Mucosa of descending colon (tissue), 3 donors: ENCODE results near the gene ZNF180. TPM values are rescaled to one million over a fixed set of nuclear protein-coding genes. Genes with fewer than 3 reads are reported as not detected.
"Not testable (repeated sequence)": the region's sequence is repeated elsewhere in the genome, so short reads cannot be mapped to it uniquely, and the experiment has no call there.

Experiments used
- ATAC-seq: fragments of 200-7000 bp; cut with Tn5 transposase; one replicate; pipeline ENCODE4 v1.9.1; 2020; ENCODE audit warnings: mild to moderate bottlenecking, moderate library complexity
- DNase-seq, 3 donors: peaks; one replicate each; pipeline ENCODE4 v3.0.0-alpha.2; 2020
- H3K36me3 ChIP-seq: fragments of 200-600 bp; one replicate; pipeline ENCODE4 v1.8.0; 2021; ENCODE audit warnings: low read depth, mild to moderate bottlenecking
- H3K4me1 ChIP-seq: fragments of 200-600 bp; one replicate; pipeline ENCODE4 v1.8.0; 2021; ENCODE audit warnings: low read depth, mild to moderate bottlenecking
- H3K4me3 ChIP-seq: fragments of 200-600 bp; one replicate; pipeline ENCODE4 v1.8.0; 2021; ENCODE audit warnings: mild to moderate bottlenecking
- H3K9me3 ChIP-seq: fragments of 200-600 bp; one replicate; pipeline ENCODE4 v1.8.0; 2021; ENCODE audit warnings: mild to moderate bottlenecking
- intact Hi-C, 2 donors: fragments of 100-400 bp; cut with DNase I in 1 of 2; cut with micrococcal nuclease in 1 of 2; formaldehyde crosslinking; loops; one replicate each; pipeline versions ENCODE4 v1.11.0 to v1.11.1; 2022; cut with DNase I, micrococcal nuclease
- total RNA-seq, 3 donors: library from RNA; stranded (reverse); fragmentation: NEBNext Ultra II Directional in 2 of 3; extraction: Animal tissue kit (Norgen Biotek cat#: 25700) in 2 of 3; gene quantifications; one replicate each; pipeline versions ENCODE4 v1.2.1 to v1.2.4, GENCODE V29; 2021 to 2023
- TF ChIP-seq, protein P1 (sequence below): fragments of 200-600 bp; IDR thresholded peaks from one replicate; pipeline ENCODE4 v1.8.0; 2022; ENCODE audit warnings: antibody characterized with exemption, mild to moderate bottlenecking
- donor health status: DM: no; HTN: no; CAD: no; lungs with moderate emphysema.
- donor health status: DM: no; HTN: no; CAD: no.
- donor health status: DM: no; HTN: yes; CAD: no.

Gene ZNF180
- total RNA-seq, 3 donors from 2014 or later: 7.2 to 10.6 (median 9.3) TPM

DNA sequence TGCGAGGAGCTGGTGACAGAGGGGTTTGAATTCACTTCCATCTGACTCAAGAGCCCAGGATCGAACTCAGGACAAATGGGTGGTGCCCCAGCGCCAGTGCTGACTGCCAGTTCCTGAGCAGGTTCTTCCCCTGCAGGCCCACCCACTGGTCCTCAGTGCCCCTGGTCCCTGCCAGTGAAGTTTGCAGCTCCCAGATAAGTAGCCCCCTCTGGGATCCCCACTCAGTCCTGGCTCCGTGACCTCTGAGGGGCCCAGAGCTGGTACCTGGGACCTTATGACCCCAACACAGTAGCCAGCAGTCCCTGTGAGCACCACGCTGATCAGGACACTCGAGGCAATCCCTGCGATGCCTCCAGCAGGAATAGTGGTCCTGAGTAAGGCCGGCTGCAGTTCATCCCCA is 40.4 kb upstream of the ZNF180 start:
- Histone ChIP-seq H3K9me3 (no peaks in the 10 kb centered on the region), H3K36me3 (no peaks in the 10 kb centered on the region), H3K4me1 (no peaks in the 10 kb centered on the region), H3K4me3 (no peak overlapping the region)
- ATAC-seq: no peak
- intact Hi-C loops: no loop called here
- TF ChIP-seq, protein P1, sequence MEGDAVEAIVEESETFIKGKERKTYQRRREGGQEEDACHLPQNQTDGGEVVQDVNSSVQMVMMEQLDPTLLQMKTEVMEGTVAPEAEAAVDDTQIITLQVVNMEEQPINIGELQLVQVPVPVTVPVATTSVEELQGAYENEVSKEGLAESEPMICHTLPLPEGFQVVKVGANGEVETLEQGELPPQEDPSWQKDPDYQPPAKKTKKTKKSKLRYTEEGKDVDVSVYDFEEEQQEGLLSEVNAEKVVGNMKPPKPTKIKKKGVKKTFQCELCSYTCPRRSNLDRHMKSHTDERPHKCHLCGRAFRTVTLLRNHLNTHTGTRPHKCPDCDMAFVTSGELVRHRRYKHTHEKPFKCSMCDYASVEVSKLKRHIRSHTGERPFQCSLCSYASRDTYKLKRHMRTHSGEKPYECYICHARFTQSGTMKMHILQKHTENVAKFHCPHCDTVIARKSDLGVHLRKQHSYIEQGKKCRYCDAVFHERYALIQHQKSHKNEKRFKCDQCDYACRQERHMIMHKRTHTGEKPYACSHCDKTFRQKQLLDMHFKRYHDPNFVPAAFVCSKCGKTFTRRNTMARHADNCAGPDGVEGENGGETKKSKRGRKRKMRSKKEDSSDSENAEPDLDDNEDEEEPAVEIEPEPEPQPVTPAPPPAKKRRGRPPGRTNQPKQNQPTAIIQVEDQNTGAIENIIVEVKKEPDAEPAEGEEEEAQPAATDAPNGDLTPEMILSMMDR: no peak
- no peak for DNase-seq

DNA sequence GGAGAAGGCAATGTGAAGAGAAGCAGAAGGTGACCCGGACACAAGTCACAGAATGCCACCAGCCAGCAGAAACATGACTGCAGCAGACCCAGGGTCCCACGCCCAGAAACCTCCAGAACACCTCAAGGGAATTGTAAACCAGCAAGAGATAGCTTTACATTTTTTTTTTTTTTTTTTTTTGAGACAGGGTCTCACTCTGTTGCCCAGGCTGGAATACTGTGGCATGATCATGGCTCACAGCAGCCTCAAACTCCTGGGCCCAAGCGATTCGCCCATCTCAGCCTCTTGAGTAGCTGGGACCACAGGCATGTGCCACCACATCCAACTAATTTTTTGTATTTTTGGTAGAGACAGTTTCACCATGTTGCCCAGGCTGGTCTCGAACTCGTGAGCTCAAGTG is 39.7 kb upstream of the ZNF180 start:
- Histone ChIP-seq H3K4me1 (no peaks in the 10 kb centered on the region), H3K36me3 (no peaks in the 10 kb centered on the region), H3K4me3 (no peak overlapping the region), H3K9me3 (no peaks in the 10 kb centered on the region)
- TF ChIP-seq, protein P1: no peak
- ATAC-seq (no peak), DNase-seq (no peak)
- intact Hi-C loops: no loop called here

DNA sequence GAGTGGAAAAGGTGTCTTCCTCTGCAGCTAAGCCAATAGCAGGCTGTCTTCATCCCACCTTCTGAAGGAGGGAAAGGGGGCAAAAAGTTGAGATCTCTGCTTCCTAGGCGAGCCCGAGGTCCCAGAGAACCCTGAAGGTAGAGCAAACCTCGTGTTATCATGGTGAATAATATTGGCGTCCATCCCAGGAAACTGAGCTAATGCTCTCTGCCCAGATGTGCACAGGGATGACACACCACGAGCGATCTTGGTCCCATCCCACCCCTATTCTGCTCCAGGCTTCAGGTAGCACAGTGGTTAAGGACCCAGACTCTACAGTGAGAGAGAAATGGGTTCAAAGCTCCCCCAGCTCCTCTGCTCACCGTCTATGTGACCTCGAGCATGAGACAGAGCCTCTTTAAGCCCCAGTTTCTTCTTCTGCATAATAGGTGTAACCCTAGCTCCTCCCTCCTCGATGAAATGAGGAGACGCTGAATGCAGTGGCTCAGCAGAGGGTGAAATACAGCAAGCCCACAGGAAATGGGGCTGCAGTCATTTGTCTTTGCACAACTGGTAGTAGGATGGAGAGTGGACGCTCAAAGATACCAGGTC is 39.0 kb upstream of the ZNF180 start:
- H3K36me3 ChIP-seq: no peaks in the 10 kb centered on the region
- H3K4me1 ChIP-seq: no peaks in the 10 kb centered on the region
- DNase-seq: no peak
- TF ChIP-seq, protein P1: no peak
- no peaks in the 10 kb centered on the region for H3K9me3 ChIP-seq
- no peak for ATAC-seq
- intact Hi-C loops: no loop called here
- no peak overlapping the region for H3K4me3 ChIP-seq

DNA sequence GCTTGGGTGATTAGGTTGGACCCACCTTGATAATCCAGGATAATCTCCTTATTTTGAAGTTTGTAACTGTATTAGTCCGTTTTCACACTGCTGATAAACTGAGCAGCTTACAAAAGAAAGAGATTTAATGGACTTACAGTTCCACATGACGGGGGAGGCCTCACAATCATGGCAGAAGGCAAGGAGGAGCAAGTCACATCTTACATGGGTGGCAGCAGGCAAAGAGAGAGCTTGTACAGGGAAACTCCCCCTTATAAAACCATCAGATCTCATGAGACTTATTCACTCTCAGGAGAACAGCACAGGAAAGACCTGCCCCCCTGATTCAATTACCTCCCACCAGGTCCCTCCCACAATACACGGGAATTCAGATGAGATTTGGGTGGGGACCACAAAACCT is 35.0 kb upstream of the ZNF180 start:
- H3K4me1 ChIP-seq, H3K36me3 ChIP-seq, H3K4me3 ChIP-seq, intact Hi-C loops, H3K9me3 ChIP-seq, DNase-seq, ATAC-seq: not testable (repeated sequence)

DNA sequence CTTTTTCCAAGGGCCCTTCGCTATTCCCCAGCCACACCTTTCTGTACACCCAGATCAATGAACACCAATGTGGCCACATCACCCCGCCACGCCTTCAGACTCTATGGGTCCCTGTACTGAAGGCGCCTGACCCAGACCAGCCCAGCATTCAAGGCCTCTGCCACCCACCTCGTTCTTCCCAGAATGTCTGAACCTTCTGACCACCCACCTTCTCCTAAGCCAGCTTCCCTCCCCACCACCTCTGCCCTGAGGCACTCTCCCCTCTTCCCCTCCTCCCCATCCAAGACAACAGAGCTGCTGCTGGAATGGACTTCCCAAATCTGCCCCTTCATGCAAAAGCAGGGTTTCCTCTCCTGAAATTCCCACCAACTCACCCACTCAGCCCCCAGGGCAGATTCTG is 32.5 kb upstream of the ZNF180 start:
- Histone ChIP-seq H3K36me3 (no peaks in the 10 kb centered on the region), H3K9me3 (no peaks in the 10 kb centered on the region), H3K4me3 (no peak overlapping the region), H3K4me1 (no peaks in the 10 kb centered on the region)
- ATAC-seq: no peak
- DNase-seq: no peak
- intact Hi-C loops: no loop called here
- TF ChIP-seq, protein P1: no peak

DNA sequence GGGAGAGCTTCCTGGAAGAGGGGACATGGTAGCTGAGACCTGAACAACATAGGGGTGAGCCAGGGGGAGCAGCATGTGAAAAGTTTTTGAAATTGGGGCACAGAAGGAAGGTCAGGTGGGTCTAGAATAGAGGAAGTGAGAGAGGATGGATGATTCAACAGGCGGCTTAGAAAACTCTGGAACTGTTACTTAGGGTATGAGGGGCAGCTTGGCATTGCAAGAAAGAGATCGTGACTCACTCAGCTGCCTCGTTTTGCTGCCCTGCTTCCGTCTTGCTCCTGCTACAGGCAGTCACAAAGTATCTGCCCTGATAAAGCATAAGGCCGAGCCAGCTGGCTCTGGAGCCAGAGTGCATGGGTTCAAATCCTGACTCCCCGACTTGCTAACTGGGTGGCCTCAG is 30.5 kb upstream of the ZNF180 start:
- no peak for ATAC-seq
- intact Hi-C loops: no loop called here
- Histone ChIP-seq H3K36me3 (no peaks in the 10 kb centered on the region), H3K4me3 (no peak overlapping the region), H3K4me1 (no peaks in the 10 kb centered on the region), H3K9me3 (no peaks in the 10 kb centered on the region)
- TF ChIP-seq, protein P1: no peak
- no peak for DNase-seq
